ENCODE measurements around the gene NR3C1.

NR3C1 gene

GRCh38 chr5:143302341-143303045 lies 101.0 kb downstream of the NR3C1 start:
- no peak for TF ChIP-seq CTCF (IDR thresholded peaks at IDR 0.05; ENCODE audit: low read depth, low read length)

GRCh38 chr5:143297756-143298155 lies 105.7 kb downstream of the NR3C1 start:
- TF ChIP-seq CTCF (IDR thresholded peaks at IDR 0.05; ENCODE audit: low read depth, low read length), result no peak

More at GRCh38 chr5:143302341-143303045, 101.0 kb downstream of the NR3C1 start:
- no peak for DNase-seq (ENCODE audit: extremely low read depth, low read depth)

GRCh38 chr5:143290125-143290524 lies 113.4 kb downstream of the NR3C1 start:
- TF ChIP-seq CTCF (IDR thresholded peaks at IDR 0.05; ENCODE audit: low read depth, low read length), result no peak
- no peak for DNase-seq (ENCODE audit: extremely low read depth, low read depth)

More at GRCh38 chr5:143297756-143298155, 105.7 kb downstream of the NR3C1 start:
- no peak for DNase-seq (ENCODE audit: extremely low read depth, low read depth)

- DNase-seq (ENCODE audit: extremely low read depth, low read depth), result no peak
- TF ChIP-seq CTCF (IDR thresholded peaks at IDR 0.05; ENCODE audit: low read depth, low read length), result no peak
Measured at GRCh38 chr5:143284521-143284920, 119.0 kb downstream of the NR3C1 start.

- TF ChIP-seq CTCF (IDR thresholded peaks at IDR 0.05; ENCODE audit: low read depth, low read length), result no peak
- no peak for DNase-seq (ENCODE audit: extremely low read depth, low read depth)
Measured at GRCh38 chr5:143284002-143284401, 119.5 kb downstream of the NR3C1 start.

- no peak for DNase-seq (ENCODE audit: extremely low read depth, low read depth)
- TF ChIP-seq CTCF (IDR thresholded peaks at IDR 0.05; ENCODE audit: low read depth, low read length), result no peak
Measured at GRCh38 chr5:143281226-143281625, 122.3 kb downstream of the NR3C1 start.

- no peak for TF ChIP-seq CTCF (IDR thresholded peaks at IDR 0.05; ENCODE audit: low read depth, low read length)
- DNase-seq (ENCODE audit: extremely low read depth, low read depth), result no peak
Measured at GRCh38 chr5:143279698-143280097, 123.8 kb downstream of the NR3C1 start.

All from AG09319 (cell line).